GM18907 (cell line): ENCODE results near the gene HLA-DOA.

Experiments
- ATAC-seq: cut with Tn5 transposase; IDR thresholded peaks from one replicate; pipeline ENCODE4 v1.9.1; 2021; ENCODE audit warnings: mild to moderate bottlenecking, moderate library complexity; ENCODE audit not compliant: unreplicated experiment

HLA-DOA gene

GRCh38 chr6:32980488-32981038 is 28.8 kb downstream of the HLA-DOA start:
- ATAC-seq, result no peak

- no peak for ATAC-seq
Measured at GRCh38 chr6:32979720-32980487, 29.5 kb downstream of the HLA-DOA start.

GRCh38 chr6:32977953-32978324 is 31.5 kb downstream of the HLA-DOA start:
- ATAC-seq, result no peak

GRCh38 chr6:32977272-32977952 is 32.0 kb downstream of the HLA-DOA start:
- ATAC-seq, result no peak

GRCh38 chr6:32976334-32977069 is 32.9 kb downstream of the HLA-DOA start:
- no peak for ATAC-seq

GRCh38 chr6:32975886-32976285 is 33.5 kb downstream of the HLA-DOA start:
- no peak for ATAC-seq

GRCh38 chr6:32974541-32975308 is 34.7 kb downstream of the HLA-DOA start:
- ATAC-seq, result no peak

GRCh38 chr6:32974016-32974333 is 35.4 kb downstream of the HLA-DOA start:
- ATAC-seq, result no peak

- no peak for ATAC-seq
Measured at GRCh38 chr6:32973144-32974015, 36.0 kb downstream of the HLA-DOA start.

GRCh38 chr6:32972353-32973143 is 36.8 kb downstream of the HLA-DOA start:
- ATAC-seq, result no peak

GRCh38 chr6:32971581-32972352 is 37.6 kb downstream of the HLA-DOA start:
- ATAC-seq, result peak; percentile 47

- no peak for ATAC-seq
Measured at GRCh38 chr6:32971242-32971580, 38.2 kb downstream of the HLA-DOA start.

- no peak for ATAC-seq
Measured at GRCh38 chr6:32970413-32971241, 38.8 kb downstream of the HLA-DOA start.

GRCh38 chr6:32969685-32970412 is 39.5 kb downstream of the HLA-DOA start:
- ATAC-seq, result no peak

- no peak for ATAC-seq
Measured at GRCh38 chr6:32968867-32969684, 40.3 kb downstream of the HLA-DOA start.
